Vagina (tissue), 2 donors: Measurements from ENCODE around the gene ITGB3BP.

Source experiments
- POLR2A ChIP-seq, 2 donors: fragments of 450-650 bp; IDR thresholded peaks; one replicate each; pipeline ENCODE4 v1.6.1; 2017; ENCODE audit warnings: antibody characterized with exemption in 2 of 2, mild to moderate bottlenecking in 2 of 2, moderate library complexity in 2 of 2
- POLR2AphosphoS5 ChIP-seq, 2 donors: sonication (generic); formaldehyde crosslinking; IDR thresholded peaks; one replicate each; pipeline ENCODE4 v1.9.0; 2017; ENCODE audit warnings: antibody characterized with exemption in 2 of 2, mild to moderate bottlenecking in 2 of 2, low read depth in 1 of 2; ENCODE audit not compliant: insufficient read depth in 1 of 2
- TF ChIP-seq, protein P1 (sequence below), 3 experiments: fragments of 450-650 bp in 2 of 3; fragments of 200-600 bp in 1 of 3; sonication (generic) in 1 of 3; IDR thresholded peaks; one replicate each; pipeline ENCODE4 v1.5.1; 2017 to 2019; ENCODE audit warnings: antibody characterized with exemption in 3 of 3, mild to moderate bottlenecking in 2 of 3, moderate library complexity in 2 of 3

DNA sequence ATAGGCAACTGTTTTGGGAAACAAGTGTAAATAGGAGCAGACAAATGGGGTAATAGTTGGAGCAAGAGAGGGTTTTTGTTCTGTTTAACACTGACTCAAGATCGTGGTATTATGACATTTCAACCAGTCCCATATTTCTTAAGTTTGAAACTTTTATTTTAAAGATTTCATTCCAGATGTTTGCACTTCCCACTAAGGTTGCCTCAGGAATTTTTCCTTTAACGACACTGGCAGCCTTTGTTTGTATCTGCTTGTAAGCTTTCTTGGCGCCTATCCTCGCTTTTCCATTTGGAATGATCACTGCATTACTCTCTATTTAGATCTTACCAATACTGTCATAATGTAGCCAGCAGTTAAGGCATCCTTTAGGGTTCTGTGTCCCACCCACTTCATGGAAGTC lies 87.9 kb downstream of the ITGB3BP start:
- TF ChIP-seq POLR2A (IDR thresholded peaks at IDR 0.05) (no peak), POLR2AphosphoS5 (IDR thresholded peaks at IDR 0.05; ENCODE audit: insufficient read depth in 1 of 2, low read depth in 1 of 2) (no peak)
- TF ChIP-seq, protein P1, sequence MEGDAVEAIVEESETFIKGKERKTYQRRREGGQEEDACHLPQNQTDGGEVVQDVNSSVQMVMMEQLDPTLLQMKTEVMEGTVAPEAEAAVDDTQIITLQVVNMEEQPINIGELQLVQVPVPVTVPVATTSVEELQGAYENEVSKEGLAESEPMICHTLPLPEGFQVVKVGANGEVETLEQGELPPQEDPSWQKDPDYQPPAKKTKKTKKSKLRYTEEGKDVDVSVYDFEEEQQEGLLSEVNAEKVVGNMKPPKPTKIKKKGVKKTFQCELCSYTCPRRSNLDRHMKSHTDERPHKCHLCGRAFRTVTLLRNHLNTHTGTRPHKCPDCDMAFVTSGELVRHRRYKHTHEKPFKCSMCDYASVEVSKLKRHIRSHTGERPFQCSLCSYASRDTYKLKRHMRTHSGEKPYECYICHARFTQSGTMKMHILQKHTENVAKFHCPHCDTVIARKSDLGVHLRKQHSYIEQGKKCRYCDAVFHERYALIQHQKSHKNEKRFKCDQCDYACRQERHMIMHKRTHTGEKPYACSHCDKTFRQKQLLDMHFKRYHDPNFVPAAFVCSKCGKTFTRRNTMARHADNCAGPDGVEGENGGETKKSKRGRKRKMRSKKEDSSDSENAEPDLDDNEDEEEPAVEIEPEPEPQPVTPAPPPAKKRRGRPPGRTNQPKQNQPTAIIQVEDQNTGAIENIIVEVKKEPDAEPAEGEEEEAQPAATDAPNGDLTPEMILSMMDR (IDR thresholded peaks at IDR 0.05): no peak
